EL (cell line): ENCODE data around the gene VAV1.
"Not testable (repeated sequence)": the region's sequence is repeated elsewhere in the genome, so short reads cannot be mapped to it uniquely, and the experiment has no call there.

Experiments used
- DNase-seq: peaks from one replicate; pipeline ENCODE4 v3.0.0-alpha.2; 2016

The VAV1 gene

DNA sequence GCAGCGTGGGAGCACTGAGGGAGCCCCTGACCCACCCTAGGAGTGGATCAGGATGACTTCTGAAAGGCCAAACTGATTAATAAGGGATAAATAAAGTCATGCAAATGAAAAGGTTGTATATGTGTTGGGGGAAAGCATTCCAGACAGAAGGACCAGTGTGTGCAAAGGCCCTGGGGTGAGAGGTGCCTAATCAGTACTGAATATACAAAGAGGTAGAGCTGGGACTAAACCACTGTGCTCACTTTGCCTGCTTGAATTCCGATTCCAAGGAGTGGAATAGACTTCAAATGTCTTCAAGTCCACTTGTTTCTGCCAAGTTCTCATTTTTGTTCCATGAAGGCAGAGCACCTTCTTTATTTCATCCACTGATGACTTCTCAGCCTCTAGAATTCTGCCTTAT is 82.2 kb downstream of the VAV1 start:
- DNase-seq: no peak

DNA sequence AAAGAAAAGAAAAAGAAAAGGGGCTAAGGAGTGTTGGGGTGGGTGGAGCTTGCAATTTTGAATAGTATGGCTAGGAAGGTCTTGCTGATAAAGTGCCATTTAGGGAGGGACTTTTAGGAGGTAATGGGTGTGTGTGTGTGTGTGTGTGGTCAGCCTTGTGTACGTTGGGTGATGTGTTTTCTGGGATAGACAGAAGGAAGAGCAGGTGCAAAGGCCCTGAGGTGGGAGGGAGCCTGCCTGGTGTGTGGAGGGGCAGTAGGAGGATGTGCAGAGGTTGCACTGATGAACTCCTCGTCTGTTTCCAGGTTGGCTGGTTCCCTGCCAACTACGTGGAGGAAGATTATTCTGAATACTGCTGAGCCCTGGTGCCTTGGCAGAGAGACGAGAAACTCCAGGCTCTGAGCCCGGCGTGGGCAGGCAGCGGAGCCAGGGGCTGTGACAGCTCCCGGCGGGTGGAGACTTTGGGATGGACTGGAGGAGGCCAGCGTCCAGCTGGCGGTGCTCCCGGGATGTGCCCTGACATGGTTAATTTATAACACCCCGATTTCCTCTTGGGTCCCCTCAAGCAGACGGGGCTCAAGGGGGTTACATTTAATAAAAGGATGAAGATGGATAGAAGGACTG is 84.4 kb downstream of the VAV1 start:
- no peak for DNase-seq

DNA sequence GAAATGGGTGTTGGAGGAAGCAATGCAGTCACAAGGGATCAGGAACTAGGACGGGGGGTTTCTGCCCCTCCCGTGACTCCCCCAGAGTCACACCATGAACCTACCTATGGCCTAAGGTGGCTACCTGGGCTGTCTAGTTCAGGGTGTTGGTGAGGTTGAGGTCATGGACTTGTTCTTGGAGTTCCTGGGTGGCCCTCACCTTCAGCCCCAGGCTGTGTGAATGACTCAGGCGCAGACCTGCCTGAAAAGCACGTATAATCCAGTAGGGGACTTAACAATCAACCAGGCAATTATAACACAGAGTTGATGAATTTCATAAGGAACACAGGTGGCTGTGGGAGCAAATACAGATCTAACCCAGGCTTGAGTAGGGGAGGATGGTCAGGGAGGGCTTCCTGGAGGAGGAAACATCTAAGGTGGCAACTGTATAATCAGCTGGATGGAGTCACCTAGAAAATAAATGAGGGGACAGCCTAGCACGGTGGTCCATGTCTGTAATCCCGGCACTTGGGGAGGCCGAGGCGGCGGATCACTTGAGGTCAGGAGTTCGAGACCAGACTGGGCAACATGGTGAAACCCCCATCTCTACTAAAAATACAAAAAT is 89.3 kb downstream of the VAV1 start:
- no peak for DNase-seq

DNA sequence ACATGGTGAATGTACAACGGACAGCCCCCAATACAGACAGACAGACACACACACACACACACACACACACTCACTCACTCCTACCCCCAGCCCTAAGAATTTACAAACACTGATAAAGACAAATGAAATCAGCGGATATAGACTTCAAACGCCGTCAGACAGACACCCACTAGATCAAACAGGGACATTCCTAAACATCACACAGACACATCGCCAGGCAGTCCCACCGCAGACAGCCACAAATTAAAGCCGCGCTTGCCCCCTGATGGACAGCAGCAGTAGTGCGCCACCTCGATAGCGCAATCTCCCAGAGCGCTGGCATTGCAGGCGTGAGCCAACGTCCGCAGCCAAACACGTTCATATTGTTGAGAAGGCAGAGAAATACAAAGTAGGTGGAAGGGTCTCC is 90.2 kb downstream of the VAV1 start:
- DNase-seq: peak; percentile 81

DNA sequence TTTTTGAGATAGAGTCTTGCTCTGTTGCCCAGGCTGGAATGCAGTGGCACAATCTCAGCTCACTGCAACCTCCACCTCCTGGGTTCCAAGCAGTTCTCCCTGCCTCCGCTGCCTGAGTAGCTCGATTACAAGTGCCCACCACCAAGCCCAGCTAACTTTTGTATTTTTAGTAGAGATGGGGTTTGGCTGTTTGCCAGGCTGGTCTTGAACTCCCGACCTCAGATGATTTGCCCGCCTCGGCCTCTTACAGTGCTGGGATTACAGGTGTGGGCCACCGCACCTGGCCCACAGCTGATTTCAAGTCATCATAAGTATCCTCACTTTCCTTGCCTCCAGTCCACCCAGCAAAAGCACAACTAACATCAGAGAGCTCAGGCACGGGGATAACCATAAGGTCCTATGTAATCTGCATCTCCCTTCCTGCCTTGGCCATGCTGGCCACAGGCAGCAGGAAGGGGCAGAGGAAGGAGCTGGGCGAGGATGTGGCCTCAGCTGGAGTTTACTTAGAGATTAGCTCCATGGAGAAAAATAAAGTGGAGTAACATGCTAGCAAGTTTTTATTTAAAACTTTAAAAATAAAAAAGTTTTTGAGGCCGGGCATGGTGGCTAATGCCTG is 91.9 kb downstream of the VAV1 start:
- DNase-seq: no peak

DNA sequence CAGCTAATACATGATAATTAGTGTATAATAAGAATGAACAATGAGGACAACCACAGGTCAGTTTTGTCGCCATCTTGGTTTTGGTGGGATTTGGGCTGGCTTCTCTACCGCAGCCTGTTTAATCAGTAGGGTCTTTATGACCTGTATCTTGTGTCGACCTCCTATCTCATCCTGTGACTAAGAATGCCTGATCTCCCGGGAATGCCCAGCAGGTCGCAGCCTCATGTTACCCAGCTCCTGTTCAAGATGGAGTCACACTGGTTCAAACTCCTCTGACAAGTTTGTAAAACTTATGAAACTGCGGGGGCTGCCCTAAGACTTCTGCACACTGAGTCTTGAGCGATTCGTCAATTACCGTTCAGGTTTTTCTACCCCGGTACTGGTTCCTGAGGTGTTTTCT is 93.3 kb downstream of the VAV1 start:
- DNase-seq: no peak

DNA sequence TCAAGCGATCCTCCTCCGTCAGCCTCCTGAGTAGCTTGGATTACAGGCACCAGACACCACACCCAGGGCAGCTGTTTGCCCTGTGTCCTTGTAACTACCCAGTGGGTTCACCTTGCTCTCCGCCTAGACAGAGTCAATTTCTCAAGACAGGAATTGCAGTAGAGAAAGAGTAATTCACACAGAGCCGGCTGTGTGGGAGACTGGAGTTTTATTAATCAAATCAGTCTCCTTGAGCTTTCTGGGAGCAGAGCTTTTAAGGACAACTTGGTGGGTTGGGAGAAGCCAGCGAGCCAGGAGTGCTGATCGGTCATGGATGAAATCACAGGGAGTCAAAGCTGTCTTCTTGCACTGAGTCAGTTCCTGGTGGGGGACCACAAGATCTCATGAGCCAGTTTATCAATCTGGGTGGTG is 94.2 kb downstream of the VAV1 start:
- no peak for DNase-seq

DNA sequence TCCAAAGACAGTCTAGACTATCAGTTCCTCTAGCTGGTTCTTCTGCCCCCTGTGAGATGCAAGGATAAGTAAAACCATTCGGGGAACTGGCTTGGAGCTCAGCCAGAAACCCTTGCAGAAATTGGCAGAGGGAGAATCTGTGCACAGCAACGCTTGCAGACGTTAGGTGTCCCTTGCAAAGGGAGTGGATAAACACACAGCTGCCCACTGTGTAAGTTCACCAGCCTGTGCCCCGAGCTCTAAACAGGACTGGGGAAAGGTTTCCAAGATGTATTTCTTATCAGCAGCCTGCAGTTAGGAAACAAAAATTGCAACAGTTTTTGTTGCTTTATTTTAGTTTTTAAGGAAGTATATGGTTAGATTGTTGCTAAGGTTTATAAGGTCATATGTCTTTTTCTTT is 95.8 kb downstream of the VAV1 start:
- no peak for DNase-seq

DNA sequence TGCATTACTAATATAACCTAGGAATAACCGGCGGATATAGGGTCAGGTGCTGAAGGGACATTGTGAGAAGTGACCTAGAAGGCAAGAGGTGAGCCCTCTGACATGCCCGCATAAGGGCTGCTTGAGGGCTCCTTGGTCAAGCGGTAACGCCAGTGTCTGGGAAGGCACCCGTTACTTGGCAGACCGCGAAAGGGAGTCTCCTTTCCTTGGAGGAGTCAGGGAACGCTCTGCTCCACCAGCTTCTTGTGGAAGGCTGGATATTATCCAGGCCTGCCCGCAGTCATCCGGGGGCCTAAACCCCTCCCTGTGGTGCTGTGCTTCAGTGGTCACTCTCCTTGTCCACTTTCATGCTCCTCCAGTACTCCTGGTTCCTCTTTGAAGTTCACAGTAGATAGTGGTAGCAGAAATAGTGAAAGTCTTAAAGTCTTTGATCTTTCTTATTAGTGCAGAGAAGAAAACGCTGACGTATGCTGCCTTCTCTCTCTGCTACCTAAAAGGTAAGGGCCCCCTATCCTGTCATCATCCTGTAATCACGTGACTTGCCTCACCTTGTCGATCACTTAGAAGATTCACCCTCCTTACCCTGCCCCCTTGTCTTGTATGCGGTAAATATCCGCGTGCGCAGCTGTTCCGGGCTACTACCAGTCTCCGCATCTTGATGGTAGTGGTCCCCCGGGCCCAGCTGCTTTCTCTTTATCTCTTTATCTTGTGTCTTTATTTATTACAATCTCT is 96.8 kb downstream of the VAV1 start:
- DNase-seq: not testable (repeated sequence)

DNA sequence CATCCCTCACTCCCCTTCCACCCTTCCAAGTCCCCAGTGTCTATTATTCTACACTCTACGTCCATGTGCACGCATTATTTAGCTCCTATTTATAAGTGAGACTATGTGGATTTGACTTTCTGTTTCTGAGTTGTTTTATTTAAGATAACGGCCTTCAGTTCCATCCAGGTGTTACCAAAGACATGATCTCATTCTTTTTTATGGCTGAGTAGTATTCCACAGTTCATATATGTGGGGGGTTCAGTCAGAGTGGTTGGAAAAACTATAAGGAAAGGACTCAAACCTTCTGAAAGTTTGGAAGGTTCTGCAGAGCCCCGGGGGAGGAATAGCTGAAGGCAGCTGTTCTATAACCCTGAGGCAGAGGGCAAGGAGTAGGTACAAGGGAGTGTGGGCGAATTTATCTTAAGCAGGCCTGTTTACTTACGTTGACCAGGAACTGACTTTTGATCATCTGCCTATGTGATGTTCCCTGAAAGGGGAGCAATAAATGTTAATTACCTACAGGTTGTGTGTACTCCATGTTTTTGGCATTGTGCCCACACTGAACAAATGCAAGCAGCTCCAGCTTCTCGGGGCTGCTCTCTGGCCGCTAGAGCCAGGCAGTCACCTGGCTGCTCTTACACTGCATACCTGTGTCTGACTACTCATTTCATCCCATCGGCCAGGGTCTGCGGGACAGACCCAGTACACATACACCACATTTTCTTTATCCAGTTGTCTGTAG is 101.4 kb downstream of the VAV1 start:
- no peak for DNase-seq

DNA sequence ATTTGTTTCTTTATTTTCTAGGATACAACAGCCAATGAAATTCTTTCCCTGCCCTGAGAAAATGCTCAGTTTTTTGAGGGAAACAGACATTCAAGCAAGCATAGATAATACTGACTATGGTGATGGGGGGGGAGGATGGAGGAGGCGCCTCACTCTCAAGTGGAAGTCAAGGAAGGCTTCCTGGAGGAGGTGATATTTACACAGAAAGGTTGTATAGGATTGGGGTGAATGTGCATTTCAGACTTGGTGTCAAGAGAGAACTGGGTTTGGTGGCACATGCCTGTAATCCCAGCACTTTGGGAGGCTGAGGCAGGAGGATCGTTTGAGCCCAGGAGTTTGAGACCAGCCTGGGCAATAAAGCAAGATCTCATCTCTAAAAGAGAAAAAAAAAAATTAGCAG is 102.7 kb downstream of the VAV1 start:
- no peak for DNase-seq

DNA sequence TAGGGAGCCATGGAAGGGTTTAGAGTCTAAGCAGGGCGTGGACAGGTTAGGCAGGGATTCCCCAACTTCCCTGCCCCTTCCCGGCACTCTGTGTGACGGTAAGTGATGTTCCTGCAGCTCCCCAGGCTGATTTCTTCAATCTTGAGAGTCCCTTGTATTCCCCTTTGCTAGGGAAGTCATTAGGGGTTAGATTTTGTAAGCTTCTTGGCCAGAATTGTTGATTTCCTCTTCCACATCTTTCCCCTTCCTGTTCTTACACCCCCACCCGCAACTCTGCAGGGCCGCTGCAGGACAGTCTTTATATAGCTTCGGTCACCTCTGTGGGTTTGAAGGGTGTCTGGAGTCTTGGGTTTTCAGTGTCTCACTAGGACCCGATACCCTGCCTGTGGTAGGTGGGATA is 104.2 kb downstream of the VAV1 start:
- no peak for DNase-seq

DNA sequence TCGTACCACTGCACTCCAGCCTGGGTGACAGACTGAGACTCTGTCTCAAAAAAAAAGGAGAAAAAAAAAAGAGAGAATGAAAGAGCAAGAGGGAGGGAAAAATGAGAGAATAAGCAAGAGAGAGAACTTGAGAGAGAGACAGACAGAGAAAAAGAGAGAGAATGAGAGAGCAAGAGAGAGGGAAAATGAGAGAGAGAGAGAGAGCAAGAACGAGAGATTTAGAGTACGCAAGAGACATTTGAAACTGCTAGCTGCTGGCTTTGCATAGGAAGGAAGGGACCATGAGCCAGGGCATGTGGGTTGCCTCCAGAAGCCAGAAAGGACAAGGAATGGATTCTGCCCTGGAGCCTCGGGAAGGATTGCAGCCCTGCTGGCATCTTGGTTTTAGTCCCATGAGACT is 105.3 kb downstream of the VAV1 start:
- DNase-seq: no peak

DNA sequence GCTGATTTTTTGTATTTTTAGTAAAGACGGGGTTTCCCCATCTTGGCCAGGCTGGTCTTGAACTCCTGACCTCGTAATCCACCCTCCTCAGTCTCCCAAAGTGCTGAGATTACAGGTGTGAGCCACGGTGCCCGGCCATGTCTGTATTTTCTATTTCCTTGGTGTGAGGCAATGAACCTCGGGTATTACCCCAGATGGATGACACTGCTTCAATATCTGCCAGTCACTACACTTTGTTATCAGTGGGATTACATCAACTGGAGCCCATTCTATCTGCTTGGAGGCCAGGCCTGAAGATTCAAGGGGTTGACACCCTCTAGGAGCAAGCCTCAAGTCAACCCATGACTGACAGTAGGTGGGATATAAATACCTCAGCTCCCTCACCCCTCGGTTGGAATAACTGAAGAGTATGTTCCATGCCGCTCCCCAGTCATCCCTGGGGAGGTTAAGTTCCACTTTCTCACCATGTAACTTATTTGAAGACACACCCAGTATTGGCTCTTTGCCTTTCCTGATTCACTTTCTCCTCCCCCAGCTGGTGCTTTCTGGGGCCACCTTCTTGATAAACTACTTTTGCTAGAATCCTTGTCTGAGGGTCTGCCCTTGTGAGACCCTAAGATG is 113.9 kb downstream of the VAV1 start:
- no peak for DNase-seq

DNA sequence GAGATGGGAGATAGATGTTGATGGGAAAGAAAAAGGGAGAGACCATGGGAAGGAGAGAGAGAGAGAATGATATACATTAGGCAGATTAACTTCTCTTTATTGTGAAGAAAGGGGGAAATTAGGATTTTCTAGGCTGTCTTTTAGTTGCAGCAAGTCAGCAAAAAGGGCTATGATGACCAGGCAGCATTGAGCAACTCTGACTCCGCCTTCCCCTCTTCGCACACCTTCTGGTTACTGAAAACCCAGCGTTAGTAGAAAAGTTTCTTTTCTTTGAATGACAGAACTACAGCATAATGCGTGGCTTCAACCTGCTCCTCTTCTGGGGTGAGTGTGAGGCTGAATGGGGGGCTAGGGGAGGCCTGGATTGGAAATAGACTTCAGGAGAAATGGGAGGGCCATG is 114.8 kb downstream of the VAV1 start, which contains the start of gene ADGRE1:
Gene ADGRE1 (plus strand): TSS at position 264 of the 400 bp plus-strand sequence. CDS start 30 bp downstream, at position 294.
- no peak for DNase-seq

DNA sequence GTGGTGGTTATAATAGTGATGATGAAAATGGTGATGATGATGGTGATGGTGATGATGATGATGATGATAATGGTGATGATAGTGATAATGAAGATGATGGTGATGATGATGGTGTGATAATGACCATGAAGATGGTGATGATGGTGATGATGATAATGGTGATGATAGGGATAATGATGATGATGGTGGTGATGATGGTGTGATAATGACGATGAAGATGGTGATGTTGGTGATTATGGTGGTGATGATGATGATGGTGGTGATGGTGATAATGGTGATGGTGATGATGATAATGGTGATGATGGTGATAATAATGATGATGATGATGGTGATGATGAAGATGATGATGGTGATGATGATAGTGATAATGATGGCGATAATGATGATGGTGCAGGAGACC is 116.5 kb downstream of the VAV1 start:
- DNase-seq: no peak

DNA sequence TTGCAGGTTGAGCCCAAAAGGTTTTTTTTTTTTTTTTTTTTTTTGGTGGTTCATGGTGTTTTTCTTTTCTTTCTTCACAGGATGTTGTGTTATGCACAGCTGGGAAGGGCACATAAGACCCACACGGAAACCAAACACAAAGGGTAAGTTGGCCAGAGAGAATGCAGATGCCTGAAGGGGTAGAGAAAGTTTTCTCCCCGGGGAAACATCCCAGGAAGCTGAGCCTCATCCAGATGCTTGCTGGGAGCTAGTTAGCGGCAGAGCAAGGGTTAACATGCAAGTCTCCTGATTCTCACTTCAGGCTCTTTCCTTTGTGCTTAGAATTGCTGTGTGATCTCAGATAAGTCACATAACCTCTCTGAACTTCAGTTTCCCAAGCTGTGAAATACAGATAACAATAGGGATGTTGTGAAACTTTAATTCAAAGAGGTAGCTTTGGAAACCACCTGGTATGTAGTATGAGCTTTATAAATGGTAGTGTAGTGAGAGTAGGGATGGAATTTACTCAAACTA is 117.9 kb downstream of the VAV1 start:
- DNase-seq: no peak

DNA sequence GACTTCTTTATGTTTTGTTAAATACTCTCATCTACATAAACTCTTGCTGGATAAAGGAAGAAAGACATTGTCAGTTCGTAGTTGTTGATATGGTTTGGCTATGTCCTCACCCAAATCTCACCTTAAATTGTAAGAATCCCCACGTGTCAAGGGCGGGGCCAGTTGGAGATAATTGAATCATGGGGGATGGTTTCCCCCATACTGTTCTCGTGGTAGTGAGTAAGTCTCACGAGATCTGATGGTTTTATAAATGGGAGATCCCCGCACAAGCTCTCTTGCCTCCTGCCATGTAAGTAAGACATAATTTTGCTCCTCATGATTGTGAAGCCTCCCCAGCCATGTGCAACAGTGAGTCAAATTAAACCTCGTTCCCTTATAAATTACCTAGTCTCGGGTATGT is 118.4 kb downstream of the VAV1 start:
- DNase-seq: no peak

DNA sequence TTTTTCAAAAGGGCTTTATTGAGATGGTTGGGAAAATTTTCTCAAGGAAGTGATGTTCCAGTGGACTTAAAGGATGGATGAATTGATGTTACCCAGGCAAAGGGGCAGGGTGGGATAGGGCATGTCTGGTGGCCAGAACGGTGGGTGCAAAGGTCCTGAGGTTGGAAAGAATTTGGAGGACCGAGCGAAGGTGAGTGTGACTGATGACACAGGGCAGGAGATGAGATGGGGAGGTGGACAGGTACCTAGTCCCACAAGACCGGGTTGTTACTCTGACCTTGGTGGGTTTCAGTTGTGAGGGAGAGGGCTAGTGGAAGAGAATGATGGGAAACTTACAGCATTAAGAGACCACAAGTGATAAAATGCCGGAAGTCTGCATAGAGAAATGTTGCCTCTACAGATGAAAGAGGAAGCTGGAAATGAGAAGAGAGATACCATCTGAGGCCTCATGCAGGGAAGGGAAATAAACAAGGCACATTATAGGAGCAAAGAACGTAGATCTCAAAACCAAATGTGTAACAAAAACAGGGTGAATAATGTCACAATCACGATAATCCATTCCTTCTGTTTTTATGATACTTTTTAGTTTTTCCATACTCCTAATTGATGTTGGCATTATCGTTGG is 119.4 kb downstream of the VAV1 start:
- DNase-seq: no peak

DNA sequence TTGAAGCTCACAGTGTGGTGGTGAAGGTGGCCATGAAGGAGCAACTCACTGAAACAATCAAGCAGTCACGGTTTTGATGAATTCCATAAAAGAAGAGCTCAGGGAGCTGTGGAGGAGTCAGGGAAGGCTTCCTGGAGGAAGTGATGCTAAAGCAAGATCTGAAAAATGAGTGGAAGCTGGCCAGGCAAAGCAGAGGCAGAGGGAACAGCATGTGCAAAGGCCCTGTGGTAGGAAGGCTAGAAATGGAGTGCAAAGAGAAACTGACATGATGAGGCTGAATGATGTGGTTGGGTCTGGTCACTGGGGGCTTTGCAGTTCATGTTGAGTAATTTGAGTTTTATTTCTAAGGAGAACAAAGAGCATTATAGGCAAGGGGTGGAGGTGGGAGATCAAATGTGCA is 121.8 kb downstream of the VAV1 start:
- no peak for DNase-seq

DNA sequence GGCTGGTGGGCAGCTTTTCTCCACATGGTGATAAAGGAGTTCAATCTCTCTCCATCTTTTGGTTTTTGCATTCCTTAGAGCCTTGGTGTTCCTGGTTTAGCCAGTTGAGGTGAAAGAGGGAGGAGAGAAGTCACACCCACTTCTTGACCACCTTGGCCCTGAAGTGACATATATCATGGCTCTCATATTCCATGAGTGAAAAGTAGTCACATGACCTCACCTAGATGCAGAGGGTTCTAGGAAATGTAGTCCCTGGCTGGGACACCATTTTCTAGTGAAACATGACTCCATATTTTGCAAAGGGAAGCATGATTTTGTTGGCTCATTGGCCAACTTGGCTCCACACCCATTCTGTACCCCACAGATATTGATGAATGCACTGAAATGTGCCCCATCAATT is 130.9 kb downstream of the VAV1 start:
- DNase-seq: no peak

DNA sequence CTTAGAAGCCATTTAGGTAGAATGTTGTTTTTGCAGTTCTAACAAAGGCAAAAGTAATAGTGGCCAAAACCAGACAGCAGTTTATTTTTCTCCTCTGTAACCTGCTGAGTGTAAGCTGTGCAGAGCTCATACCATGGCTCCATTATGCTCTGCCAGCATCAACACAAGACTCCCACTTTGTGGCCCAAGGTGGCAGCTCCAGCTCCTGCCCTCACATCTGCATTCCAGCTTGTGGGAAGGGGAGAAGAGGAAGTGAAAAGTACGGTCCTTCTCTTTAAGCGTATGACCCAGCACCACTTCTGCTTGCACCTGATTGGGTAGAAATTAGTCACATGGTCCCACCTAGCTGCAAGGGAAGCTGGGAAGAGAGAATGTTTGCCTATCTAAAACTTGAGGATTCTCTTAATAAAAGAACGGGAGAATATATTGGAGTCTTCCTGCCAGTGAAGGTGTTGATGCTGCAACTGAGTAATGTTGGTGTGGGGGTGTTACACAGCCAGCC is 134.1 kb downstream of the VAV1 start:
- no peak for DNase-seq
